Lung (tissue), 12 donors: ENCODE results near the gene GDAP1L1. TPM values are rescaled to one million over a fixed set of nuclear protein-coding genes. Genes with fewer than 3 reads are reported as not detected.

Experiments used
- ATAC-seq: fragments of 200-7000 bp; cut with Tn5 transposase; one replicate; pipeline ENCODE4 v1.9.1; 2020; ENCODE audit warnings: moderate number of reproducible peaks; ENCODE audit not compliant: insufficient read depth, low FRiP score
- DNase-seq, 3 donors: peaks; one replicate each; pipeline ENCODE4 v3.0.0-alpha.2; 2013 to 2017
- H3K27ac ChIP-seq, 2 donors: one replicate each; pipeline ENCODE4 v1.5.1; 2013; ENCODE audit warnings: mild to moderate bottlenecking in 2 of 2, moderate library complexity in 2 of 2, control low read depth in 1 of 2, inconsistent platforms in 1 of 2, low read depth in 1 of 2, low read length in 1 of 2
- H3K27me3 ChIP-seq, 3 donors: one replicate each; pipeline ENCODE4 v1.5.1; 2013; ENCODE audit warnings: low read length in 2 of 3; ENCODE audit not compliant: control insufficient read depth in 3 of 3, insufficient read depth in 3 of 3
- H3K36me3 ChIP-seq, 4 donors: one replicate each; pipeline ENCODE4 v1.5.1; 2013; ENCODE audit warnings: low read length in 4 of 4, mild to moderate bottlenecking in 1 of 4, moderate library complexity in 1 of 4; ENCODE audit not compliant: control insufficient read depth in 4 of 4, insufficient read depth in 4 of 4
- H3K4me1 ChIP-seq, 5 donors: one replicate each; pipeline ENCODE4 v1.5.1; 2013; ENCODE audit warnings: low read length in 5 of 5, mild to moderate bottlenecking in 2 of 5, moderate library complexity in 1 of 5; ENCODE audit not compliant: control insufficient read depth in 5 of 5, insufficient read depth in 5 of 5
- H3K4me3 ChIP-seq: one replicate; pipeline ENCODE4 v1.5.1; 2013; ENCODE audit warnings: mild to moderate bottlenecking, control low read depth, moderate library complexity
- H3K9ac ChIP-seq, 2 donors: one replicate each; pipeline ENCODE4 v1.5.1; 2013; ENCODE audit warnings: low read length in 2 of 2, control low read depth in 1 of 2; ENCODE audit not compliant: insufficient read depth in 1 of 2
- H3K9me3 ChIP-seq, 4 donors: one replicate each; pipeline ENCODE4 v1.5.1; 2013; ENCODE audit warnings: low read length in 3 of 4, mild to moderate bottlenecking in 1 of 4, moderate library complexity in 1 of 4; ENCODE audit not compliant: control insufficient read depth in 4 of 4, insufficient read depth in 3 of 4
- WGBS, 2 donors: extraction: QIAGEN DNeasy Blood & Tissue Kit; methylation state at CpG; one replicate each; pipeline ENCODE4 v1.1.7; 2013; 5-methylcytosine and 5-hydroxymethylcytosine counted together
- polyA plus RNA-seq, 2 donors: library from polyadenylated mRNA; stranded (reverse); fragments of 200-250 nt; gene quantifications; one replicate each; pipeline ENCODE4 v1.2.1, GENCODE V29; 2013
- total RNA-seq, 2 donors: library from RNA; depleted of rRNA in 1 of 2; stranded (reverse); fragments of >200 nt in 1 of 2; gene quantifications; one replicate each; pipeline ENCODE4 v1.2.1, GENCODE V29; 2014 to 2021
- TF ChIP-seq, protein P1 (sequence below): IDR thresholded peaks from 2 replicates; pipeline ENCODE4 v1.5.1; 2012; ENCODE audit warnings: mild to moderate bottlenecking; ENCODE audit errors: control extremely low read depth, extremely low read depth
- donor health status: control.
- donor health status: control.
- donor health status: Bipolar disorder and iron deficiency.
- donor health status: healthy.
- donor health status: DM: yes; HTN: yes; CAD: no.

Gene GDAP1L1
- total and polyA plus RNA-seq, 4 donors, result 0.02 to 0.10 TPM; not detected in 2

DNA sequence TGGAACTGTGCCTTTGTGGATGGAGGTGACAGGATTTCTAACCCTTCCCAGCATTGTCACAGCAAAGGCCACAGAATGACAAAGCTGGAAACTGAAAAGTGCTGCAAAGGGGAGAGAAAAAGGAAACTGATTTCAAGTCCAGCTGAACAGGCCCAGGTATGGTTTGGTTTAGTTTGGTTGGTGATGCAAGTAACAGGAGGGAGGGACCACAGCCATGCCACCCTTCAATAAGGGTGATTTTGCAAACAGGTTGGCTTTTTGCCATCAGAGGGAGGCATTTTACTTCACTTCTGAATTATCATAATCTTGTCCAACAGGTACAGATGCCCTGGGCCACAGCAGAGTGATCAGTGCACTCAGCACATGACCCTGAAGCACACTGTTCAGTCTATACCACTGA lies 57.3 kb downstream of the GDAP1L1 start:
- ATAC-seq (no peak), DNase-seq (no peak)
- Histone ChIP-seq H3K9me3 (no peaks in the 10 kb centered on the region), H3K36me3 (peaks cover 0 to 6% (median 0%) of the 10 kb centered on the region in 4 donors), H3K27ac (peak overlapping the region in 1 of 2 donors; percentile 10), H3K9ac (no peak overlapping the region), H3K27me3 (no peaks in the 10 kb centered on the region), H3K4me3 (no peak overlapping the region), H3K4me1 (peaks cover 0 to 21% (median 14%) of the 10 kb centered on the region in 5 donors)
- TF ChIP-seq, protein P1, sequence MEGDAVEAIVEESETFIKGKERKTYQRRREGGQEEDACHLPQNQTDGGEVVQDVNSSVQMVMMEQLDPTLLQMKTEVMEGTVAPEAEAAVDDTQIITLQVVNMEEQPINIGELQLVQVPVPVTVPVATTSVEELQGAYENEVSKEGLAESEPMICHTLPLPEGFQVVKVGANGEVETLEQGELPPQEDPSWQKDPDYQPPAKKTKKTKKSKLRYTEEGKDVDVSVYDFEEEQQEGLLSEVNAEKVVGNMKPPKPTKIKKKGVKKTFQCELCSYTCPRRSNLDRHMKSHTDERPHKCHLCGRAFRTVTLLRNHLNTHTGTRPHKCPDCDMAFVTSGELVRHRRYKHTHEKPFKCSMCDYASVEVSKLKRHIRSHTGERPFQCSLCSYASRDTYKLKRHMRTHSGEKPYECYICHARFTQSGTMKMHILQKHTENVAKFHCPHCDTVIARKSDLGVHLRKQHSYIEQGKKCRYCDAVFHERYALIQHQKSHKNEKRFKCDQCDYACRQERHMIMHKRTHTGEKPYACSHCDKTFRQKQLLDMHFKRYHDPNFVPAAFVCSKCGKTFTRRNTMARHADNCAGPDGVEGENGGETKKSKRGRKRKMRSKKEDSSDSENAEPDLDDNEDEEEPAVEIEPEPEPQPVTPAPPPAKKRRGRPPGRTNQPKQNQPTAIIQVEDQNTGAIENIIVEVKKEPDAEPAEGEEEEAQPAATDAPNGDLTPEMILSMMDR, result no peak

DNA sequence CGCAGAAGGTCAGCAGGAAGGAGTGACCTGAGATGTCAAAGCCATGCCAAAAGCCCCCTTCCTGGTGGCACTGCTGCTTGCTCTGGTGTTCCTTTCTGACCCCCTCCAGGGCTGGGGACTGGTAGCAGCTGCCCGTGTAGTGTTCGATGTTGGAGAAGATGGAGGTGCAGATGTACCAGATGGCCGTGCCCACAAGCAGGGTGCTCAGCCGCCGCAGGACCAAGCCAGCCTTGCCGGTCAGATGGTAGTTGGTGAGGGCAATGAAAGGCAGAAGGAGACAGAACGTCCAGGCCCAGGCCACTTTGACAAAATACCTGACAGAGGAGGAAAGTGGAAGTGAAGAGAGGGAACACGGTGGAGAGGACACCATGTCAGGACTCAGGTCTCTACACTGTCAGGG lies 59.8 kb downstream of the GDAP1L1 start:
- no peaks in the 10 kb centered on the region for H3K9me3 ChIP-seq
- no peak overlapping the region for H3K4me3 ChIP-seq
- WGBS, 2 donors, result 90 to 94% methylated on average over 9 of the region's 9 CpGs
- no peak overlapping the region for H3K9ac ChIP-seq
- no peaks in the 10 kb centered on the region for H3K27me3 ChIP-seq
- peaks cover 4 to 26% (median 15%) of the 10 kb centered on the region in 5 donors for H3K4me1 ChIP-seq
- TF ChIP-seq, protein P1, result no peak
- ATAC-seq, result no peak
- peak overlapping the region in 1 of 2 donors; percentile 0 for H3K27ac ChIP-seq
- H3K36me3 ChIP-seq, result peaks cover 0 to 6% (median 0%) of the 10 kb centered on the region in 4 donors
- DNase-seq, result no peak

DNA sequence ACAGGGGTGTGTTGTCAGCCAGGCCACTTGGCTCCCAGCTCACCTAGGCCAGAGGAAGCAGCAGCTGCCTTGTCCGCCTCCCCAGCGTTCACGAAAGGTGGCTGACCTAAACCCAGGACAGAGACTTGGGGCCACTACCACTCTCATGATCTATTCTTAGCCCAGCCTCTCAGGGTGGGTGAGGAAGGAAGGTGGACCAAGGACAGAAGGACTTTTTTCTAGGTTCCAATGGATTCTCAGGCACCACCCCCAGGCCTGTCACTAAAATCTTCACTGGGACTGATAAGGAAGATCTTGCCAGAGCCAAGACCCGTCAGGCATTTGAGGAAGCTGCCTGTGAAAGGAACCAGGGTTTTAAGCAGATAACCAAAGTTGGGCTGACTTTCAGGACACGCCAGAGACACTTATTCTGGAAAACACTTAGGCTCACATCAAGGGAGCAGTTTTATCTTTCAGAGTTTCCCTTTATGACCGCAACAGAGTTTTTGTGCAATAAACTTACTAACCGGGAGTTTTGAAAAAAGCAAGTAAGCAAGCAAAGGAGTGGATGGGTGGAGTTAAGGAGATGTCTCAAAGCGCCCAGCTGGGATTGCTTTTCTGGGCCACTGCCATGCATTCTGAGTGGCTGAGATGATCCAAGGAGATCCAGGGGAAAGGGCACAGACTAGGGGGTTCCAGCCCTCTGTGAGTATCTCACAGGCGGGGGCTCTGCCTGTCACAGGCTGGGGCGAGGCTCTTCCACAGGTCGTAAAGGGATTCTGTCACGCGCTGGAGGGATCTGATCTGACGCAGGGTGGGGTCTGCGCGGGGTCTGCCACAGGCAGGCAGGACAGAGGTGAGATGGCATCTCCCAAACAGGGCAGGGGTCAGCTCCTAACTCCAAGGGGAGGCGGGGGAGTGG lies 62.9 kb downstream of the GDAP1L1 start:
- Histone ChIP-seq H3K27me3 (no peaks in the 10 kb centered on the region), H3K9me3 (no peaks in the 10 kb centered on the region), H3K36me3 (peaks cover 0 to 6% (median 0%) of the 10 kb centered on the region in 4 donors), H3K4me3 (peak overlapping the region; percentile 91), H3K4me1 (peaks cover 4 to 11% (median 8%) of the 10 kb centered on the region in 5 donors), H3K27ac (peak overlapping the region; percentile 15 to 85), H3K9ac (peak overlapping the region; percentile 55 to 71)
- peak; percentile 43 to 75 (median 70) for DNase-seq
- TF ChIP-seq, protein P1, result no peak
- WGBS, 2 donors, result 20 to 22% methylated on average over 17 of the region's 17 CpGs
- peak; percentile 6 for ATAC-seq
